Lower leg skin (tissue), 4 donors: ENCODE data around the gene EXOSC7. TPM values are rescaled to one million over a fixed set of nuclear protein-coding genes. Genes with fewer than 3 reads are reported as not detected.

Experiments used
- DNase-seq, 2 donors: peaks; one replicate each; pipeline ENCODE4 v3.0.0-alpha.2; 2019; ENCODE audit warnings: low spot score in 2 of 2
- H3K4me3 ChIP-seq: fragments of 200-600 bp; sonication (generic); 2 replicates; pipeline ENCODE4 v1.5.1; 2017; ENCODE audit warnings: mild to moderate bottlenecking, low read depth; ENCODE audit not compliant: poor library complexity, severe bottlenecking
- POLR2A ChIP-seq, 2 donors: fragments of 450-650 bp; IDR thresholded peaks; one replicate each; pipeline ENCODE4 v1.6.1; 2016 to 2017; ENCODE audit warnings: antibody characterized with exemption in 2 of 2, mild to moderate bottlenecking in 1 of 2, moderate library complexity in 1 of 2
- WGBS, 2 donors: methylation state at CpG; one replicate each; pipeline ENCODE4 v1.1.5; 2018; 5-methylcytosine and 5-hydroxymethylcytosine counted together
- intact Hi-C: fragments of 100-400 bp; cut with DNase I; formaldehyde crosslinking; loops from one replicate; pipeline ENCODE4 v1.15.0; 2023; ENCODE audit warnings: low total_unique reads
- total RNA-seq, 4 donors: library from RNA; depleted of rRNA; stranded (reverse); fragments of >200 nt; gene quantifications; one replicate each; pipeline ENCODE4 v1.1.0, GENCODE V29; 2016
- TF ChIP-seq, protein P1 (sequence below), 3 donors: fragments of 450-650 bp; IDR thresholded peaks; one replicate each; pipeline ENCODE4 v1.5.1; 2016; ENCODE audit warnings: antibody characterized with exemption in 3 of 3, mild to moderate bottlenecking in 3 of 3, moderate library complexity in 2 of 3

Gene EXOSC7
- total RNA-seq, 4 donors from 2014 or later = 77.4 to 178 (median 133) TPM

DNA sequence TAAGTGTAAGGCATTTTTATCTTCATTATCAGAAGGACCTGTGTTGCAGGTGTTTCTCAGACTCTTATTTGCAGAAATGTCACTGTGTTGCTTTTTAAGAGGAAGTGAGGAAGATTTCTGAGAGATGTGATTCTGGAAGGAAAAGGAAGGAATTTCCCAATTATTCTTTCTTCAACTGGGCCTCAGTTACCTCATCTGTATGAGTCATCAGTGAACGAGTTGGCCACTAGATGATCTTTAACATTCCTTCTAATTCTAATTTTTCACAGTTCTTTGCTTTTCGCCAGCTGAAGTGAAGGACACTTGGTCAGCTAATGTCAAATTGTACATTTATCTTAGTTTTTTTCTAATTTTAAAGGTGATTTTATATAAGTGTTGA, 79.0 kb downstream of the EXOSC7 start:
- no peak for DNase-seq
- intact Hi-C loops = no loop called here
- 29 to 30% methylated on average over 2 of the region's 2 CpGs for WGBS, 2 donors
- no peak overlapping the region for H3K4me3 ChIP-seq
- TF ChIP-seq POLR2A (IDR thresholded peaks at IDR 0.05) = no peak
- TF ChIP-seq, protein P1, sequence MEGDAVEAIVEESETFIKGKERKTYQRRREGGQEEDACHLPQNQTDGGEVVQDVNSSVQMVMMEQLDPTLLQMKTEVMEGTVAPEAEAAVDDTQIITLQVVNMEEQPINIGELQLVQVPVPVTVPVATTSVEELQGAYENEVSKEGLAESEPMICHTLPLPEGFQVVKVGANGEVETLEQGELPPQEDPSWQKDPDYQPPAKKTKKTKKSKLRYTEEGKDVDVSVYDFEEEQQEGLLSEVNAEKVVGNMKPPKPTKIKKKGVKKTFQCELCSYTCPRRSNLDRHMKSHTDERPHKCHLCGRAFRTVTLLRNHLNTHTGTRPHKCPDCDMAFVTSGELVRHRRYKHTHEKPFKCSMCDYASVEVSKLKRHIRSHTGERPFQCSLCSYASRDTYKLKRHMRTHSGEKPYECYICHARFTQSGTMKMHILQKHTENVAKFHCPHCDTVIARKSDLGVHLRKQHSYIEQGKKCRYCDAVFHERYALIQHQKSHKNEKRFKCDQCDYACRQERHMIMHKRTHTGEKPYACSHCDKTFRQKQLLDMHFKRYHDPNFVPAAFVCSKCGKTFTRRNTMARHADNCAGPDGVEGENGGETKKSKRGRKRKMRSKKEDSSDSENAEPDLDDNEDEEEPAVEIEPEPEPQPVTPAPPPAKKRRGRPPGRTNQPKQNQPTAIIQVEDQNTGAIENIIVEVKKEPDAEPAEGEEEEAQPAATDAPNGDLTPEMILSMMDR (IDR thresholded peaks at IDR 0.05) = no peak

DNA sequence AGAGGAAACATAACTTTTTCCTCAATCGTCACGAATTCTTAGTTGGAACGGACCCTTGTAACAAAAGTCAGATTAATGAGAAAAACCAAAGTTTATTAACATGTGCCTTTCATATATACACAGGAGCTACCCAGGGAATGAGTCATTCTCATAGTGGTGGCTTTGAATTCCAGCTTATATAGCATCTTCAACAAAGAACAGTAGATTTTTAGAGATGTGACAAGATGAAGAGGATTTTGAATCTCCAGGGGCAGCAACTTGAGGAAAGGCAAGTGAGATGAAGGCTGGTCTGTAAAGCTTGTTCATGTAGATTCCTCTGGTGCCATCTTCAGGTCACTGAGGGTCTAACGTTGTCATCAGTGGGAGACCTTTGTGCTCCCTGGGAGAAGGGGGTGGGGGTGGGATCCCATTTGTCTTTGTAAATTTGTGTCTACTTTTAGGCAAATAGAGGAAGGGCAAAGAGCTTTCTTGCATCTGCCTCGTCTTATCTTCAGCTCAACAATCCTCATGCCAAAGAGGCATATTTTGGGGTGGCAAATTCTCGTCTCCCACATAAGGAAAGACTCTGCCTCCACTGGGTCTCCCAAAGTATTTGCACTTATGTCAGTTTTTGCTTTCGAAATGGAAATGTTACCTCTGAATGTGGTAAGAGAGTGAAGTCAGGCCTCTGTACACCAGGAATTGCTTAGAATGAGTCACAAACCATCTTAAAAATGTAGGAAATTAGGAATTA, 79.5 kb downstream of the EXOSC7 start:
- no peak for DNase-seq
- TF ChIP-seq, protein P1 (IDR thresholded peaks at IDR 0.05) = no peak
- no peak for TF ChIP-seq POLR2A (IDR thresholded peaks at IDR 0.05)
- no peak overlapping the region for H3K4me3 ChIP-seq
- WGBS, 2 donors = 70 to 73% methylated on average over 7 of the region's 7 CpGs
- intact Hi-C loops = no loop called here

DNA sequence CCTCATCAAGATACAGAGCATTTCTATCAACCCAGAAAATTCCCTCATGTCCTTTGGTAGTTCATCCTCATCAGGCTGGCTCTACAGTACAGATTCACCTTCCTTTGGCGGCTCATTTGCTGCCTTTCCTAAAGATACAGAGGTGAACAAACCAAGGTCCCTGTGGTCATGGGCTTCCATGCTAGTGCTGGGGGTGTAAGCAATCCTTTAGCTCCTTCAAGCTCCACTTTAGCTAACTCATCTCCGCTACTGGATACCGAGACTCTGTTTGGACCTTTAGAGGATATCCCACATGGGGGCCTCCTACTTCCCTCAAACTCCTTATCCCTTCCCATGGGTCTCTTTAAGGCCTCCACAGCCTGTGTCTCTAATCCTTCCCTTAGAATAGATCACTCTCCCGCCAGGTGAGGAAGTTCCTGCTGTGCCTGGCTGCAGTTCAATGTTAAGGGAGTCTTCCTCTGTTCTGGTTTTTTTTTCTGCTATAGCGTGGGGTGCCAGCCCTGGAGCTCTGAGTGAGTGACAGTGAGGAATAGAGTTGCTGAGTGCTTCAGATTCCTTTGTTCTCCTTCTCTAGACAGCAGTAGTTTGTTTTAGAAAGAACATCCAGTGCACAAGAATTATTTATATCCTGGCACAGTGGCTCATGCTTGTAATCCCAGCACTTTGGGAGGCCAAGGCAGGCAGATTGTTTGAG, 80.7 kb downstream of the EXOSC7 start:
- WGBS, 2 donors = 65 to 76% methylated on average over 5 of the region's 5 CpGs
- H3K4me3 ChIP-seq = no peak overlapping the region
- intact Hi-C loops = no loop called here
- TF ChIP-seq, protein P1 (IDR thresholded peaks at IDR 0.05) = no peak
- no peak for TF ChIP-seq POLR2A (IDR thresholded peaks at IDR 0.05)
- DNase-seq = no peak

DNA sequence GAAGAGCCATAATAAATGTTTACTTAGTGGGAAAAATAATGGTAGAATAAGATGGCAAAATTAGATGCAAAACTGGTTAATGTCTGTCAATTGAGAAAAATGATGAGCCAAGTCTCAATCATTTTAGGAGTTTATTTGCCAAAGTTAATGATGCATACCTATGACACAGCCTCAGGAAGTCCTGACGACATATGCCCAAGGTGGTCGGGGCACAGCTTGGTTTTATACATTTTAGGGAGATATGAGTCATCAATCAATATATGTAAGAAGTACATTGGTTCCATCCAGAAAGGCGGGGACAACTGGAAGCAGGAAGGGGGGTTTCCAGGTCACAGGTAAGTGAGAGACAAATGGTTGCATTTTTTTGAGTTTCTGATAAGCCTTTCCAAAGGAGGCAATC, 81.5 kb downstream of the EXOSC7 start:
- no peak for DNase-seq
- WGBS, 2 donors = 79 to 81% methylated on average over 3 of the region's 3 CpGs
- no peak overlapping the region for H3K4me3 ChIP-seq
- TF ChIP-seq POLR2A (IDR thresholded peaks at IDR 0.05) = no peak
- TF ChIP-seq, protein P1 (IDR thresholded peaks at IDR 0.05) = no peak
- intact Hi-C loops = no loop called here

DNA sequence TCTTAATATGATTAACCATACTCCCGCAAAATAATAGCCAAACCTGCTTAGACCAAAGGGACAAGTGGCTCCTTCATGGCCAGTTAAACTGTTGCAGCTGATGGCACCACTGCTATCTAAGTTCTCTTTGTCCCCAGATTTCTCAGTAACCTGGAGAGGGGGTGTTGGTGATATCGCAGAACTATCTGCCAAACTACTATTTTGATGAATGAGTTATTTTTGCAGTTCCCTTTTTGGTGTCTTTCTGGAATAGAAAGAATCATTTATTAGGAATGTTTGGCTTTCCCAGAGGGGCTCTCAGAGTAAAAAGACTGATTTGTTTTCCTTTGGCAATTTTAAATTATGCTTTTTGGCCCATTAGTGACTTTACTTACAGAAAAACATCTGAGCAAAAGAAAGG, 83.1 kb downstream of the EXOSC7 start:
- H3K4me3 ChIP-seq = no peak overlapping the region
- DNase-seq = no peak
- intact Hi-C loops = no loop called here
- no peak for TF ChIP-seq POLR2A (IDR thresholded peaks at IDR 0.05)
- TF ChIP-seq, protein P1 (IDR thresholded peaks at IDR 0.05) = no peak
- 76 to 92% methylated on average over 2 of the region's 2 CpGs for WGBS, 2 donors
